Stimulated activated CD4-positive, alpha-beta T cell treated with anti-CD3 and anti-CD28 coated beads, Interleukin-15, amount 100 ng/mL, for 48 hours (primary cell): Measurements from ENCODE around the gene NR2F2.
"Not testable (repeated sequence)": the region's sequence is repeated elsewhere in the genome, so short reads cannot be mapped to it uniquely, and the experiment has no call there.

Source experiments
- DNase-seq, 2 donors: peaks; one replicate each; pipeline ENCODE4 v3.0.0-alpha.2; 2020; ENCODE audit warnings: low read depth in 2 of 2

Gene NR2F2

DNA sequence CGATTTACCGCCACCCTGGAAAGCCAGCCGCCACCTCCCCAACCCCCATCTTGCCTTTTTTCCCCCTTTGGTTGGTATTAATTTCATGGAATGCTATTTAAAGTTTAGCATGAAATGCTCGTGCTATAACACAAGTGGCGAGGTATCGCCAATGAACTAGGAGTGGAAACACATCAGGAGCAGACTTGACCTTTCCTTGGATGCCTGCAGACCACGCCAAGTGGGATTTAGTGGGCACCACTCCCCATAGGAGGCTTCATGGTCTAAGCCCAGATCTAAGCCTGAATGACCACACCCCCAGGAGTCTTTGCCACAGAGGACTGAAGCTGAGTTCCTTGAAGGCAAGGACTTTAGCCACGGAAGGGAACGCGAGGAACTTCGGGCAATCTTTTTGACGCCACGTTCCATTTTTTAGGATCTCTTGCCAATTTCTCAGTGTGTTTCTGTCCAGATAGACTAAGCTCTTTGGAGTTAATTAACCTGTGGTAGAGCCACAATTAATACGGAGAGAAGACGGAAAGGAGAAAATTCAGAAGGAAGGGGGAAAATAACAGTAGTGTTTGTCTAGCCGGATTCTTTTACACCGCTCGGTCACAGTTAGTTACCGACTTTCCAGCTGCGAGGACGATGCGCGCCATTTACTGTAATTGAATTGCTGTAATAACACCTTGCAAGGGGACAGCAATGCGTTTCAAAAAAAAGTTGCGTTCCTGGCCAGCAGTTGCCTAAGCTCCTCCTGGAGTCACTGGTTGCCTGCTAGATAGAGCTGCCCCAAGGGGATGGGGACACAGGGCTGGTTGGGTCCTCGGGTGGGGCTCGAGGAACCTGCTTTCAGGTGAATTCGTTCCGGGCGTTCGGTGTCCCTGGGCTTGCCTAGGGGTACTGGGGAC is 37.1 kb downstream of the NR2F2 start:
- DNase-seq, result no peak

DNA sequence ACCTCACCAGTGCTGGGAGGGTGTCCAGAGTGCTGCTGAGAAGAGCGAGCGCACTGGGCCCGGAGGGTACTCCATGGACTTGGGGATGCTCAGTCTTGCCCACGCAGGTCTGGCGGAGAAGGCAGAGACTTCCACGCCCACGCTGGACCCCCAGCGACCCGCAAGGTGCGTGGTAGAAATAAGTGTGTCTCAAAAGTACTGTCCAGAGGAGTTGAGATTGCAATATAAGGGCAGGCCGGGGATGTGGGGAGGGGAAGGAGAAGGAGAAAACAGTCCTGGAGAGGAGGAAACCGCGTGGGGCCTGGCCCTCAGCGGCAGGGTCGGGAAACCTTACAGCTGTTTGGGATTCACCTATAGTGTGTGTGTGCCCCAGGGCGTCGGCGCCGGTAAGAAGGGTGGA is 38.9 kb downstream of the NR2F2 start:
- no peak for DNase-seq

DNA sequence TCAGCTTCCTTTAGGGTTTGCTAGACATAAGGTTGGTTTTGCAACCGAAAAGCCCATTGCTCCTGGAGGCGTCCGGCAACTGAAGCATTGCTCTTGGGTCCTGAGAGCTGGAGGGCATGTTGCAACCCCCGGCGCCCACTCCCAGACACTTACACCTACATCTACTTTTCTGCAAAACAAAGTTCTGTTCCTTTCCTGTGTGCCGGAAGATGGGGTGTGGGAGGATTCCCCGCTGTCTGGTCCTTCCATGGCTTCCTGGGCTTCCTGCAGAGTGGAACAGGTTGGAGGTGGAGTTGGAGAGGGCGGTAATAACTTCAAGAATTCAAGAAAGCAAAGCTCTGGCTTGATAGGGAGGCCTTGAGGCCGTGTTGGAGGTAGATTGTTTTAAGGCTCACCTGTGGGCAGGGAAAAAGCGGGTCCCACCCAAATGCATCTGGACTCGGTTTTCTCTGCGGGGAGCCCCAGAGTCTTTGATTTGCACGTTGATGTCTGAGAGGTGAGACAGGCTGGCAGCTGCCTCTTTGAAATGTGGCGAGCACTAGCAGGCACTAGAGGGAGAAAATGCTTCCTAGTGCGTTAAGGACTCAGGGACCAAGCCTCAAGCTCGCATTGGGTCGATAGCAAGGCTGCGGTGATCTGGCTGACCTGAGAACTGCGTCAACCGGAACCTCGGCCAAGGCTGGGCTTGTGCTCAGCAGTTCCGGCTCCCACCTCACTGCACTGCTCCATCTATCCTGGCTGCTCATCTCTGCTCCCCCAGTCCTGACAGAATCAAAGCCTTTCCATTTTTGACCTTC is 39.5 kb downstream of the NR2F2 start:
- no peak for DNase-seq

DNA sequence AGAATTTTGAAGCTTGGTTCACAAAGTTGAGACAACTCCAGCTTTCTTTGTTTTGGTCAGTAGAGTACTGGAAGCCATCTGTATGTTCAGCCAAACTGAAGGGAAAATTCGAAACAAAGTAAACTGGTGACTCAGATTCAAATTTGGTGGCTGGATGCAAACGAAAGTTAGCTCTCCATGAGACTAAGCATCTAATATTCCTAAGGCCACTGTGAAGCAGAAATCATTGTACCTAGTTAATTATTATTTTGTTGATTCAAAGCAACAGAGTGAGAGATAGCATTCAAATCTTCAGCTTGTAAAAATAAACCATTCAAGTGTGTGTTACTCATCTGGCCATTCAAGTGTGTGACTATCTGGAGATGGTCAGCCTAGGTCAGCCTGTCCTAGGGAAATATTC is 42.1 kb downstream of the NR2F2 start:
- no peak for DNase-seq

DNA sequence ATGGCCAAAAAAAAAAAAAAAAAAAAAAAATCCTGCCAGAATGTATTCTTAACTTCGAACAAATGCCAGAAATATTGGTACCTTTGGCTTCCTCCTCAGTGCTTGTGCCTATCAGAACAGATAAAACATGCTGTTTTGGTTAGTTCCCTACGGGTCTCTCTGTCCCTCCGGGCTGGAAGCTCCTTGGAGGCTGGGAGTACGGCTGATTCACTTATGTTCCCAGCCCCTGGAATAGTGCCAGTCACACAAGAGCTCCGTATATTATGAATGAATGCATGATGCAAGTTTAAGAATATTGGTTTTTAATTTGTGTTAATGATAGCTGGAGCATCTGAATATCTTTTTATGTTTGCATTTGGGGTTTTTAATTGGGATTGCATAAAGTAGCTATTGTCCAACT is 44.0 kb downstream of the NR2F2 start:
- no peak for DNase-seq

DNA sequence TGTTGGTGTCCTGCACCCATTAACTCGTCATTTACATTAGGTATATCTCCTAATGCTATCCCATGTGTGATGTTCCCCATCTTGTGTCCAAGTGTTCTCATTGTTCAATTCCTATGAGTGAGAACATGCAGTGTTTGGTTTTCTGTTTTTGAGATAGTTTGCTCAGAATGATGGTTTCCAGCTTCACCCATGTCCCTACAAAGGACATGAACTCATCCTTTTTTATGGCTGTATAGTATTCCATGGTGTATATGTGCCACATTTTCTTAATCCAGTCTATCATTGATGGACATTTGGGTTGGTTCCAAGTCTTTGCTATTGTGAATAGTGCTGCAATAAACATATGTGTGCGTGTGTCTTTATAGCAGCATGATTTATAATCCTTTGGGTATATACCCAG is 49.1 kb downstream of the NR2F2 start:
- not testable (repeated sequence) for DNase-seq

DNA sequence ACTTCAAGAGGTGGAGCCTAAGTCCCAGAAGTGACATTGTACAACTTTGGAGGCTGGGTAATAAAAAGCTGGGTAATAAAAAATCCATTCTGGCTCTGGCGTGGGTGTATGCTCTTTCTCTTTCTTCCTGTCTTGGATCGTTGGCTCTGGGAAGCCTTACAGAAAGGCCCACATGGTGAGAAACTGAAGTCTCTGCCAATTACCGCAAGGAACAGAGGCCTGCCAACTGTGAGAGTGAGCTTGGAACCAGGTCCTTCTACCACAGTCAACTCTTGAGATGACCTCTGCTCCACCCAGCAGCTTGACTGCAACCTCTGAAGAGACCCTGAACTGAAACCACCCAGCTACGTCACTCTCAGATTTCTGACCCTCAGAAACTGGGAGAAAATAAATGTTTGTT is 51.0 kb downstream of the NR2F2 start:
- DNase-seq, result no peak

DNA sequence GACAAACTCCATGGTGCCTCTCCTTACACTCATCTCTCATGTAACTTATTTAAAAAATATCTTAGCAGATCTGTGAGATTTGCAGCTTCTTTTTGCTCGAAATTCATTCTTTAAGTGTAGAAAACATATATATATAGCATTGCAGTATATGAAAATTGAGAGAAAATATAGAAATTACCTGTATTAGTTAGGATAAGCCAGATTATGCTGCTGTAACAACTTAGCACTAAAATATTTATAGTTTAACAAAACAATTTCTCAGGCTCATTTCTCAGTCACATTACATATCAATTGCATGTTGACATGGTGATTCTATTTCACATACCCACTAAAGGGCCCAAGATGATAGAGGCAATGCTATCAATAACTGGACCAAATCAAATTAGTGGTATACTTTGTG is 54.7 kb downstream of the NR2F2 start:
- DNase-seq, result no peak

DNA sequence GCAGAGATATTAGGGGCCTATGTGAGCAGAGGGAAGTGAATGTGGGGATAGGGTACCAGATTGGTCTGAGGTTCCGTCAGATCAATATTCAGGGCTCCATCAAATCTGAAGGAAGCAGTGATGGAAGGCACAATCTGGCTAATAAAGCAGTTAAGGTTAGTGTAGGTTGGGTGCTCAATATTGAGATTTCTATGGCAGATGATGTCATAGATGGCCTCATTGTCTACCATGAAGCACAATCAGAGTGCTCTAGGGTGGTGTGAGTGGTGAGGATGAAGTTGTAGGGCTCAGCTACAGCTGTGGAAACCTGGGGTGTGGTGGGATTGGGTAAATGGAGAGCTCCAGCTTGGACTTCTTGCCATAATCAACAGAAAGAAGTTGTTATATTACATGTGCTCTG is 58.2 kb downstream of the NR2F2 start:
- no peak for DNase-seq
